ENCODE data around the gene ADAMTS2.

Gene ADAMTS2

DNA sequence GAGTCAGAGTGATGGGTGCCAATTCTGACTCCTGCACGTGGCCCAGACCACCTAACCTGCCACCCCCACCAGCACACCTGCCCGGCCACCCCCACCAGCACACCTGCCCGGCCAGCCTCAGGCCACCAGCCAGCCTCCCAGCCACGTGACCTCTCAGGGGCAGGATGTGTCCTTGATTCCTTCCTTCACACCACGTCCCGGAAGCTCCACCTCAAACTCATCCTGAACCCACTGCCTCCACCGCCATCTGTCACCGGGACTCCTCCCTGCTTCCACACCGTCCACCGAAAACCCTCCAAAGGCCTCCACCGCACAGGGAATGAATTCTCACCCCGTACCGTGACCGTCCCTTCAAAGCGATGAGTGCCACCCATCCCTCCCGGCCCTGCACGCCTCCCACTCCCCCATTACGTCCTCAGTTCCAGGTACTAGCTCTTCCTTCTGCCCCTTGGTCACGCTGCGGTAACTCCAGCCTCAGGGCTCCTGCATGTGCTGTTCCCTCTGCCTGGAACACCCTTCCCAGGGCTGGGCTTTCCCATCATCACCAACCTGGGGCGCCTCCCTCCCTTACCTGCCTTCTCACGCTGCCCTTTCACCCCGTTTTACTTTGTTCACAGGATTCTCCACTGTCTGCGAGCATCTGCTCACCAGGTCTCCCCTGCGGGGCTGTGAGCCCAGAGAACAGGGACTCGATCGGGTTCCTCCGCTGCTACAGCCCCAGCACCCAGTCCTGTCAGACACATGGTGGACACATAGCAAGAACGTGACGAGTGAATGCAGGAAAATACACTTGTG, 82.9 kb downstream of the ADAMTS2 start:
- no peak for DNase-seq (ENCODE audit: low spot score)
- in situ Hi-C loops (cut with MboI; ENCODE audit: low pct_unique_long_range_greater_than_20kb, low sequenced_read_pairs, unreplicated experiment) = no loop called here
- TF ChIP-seq, protein P1, sequence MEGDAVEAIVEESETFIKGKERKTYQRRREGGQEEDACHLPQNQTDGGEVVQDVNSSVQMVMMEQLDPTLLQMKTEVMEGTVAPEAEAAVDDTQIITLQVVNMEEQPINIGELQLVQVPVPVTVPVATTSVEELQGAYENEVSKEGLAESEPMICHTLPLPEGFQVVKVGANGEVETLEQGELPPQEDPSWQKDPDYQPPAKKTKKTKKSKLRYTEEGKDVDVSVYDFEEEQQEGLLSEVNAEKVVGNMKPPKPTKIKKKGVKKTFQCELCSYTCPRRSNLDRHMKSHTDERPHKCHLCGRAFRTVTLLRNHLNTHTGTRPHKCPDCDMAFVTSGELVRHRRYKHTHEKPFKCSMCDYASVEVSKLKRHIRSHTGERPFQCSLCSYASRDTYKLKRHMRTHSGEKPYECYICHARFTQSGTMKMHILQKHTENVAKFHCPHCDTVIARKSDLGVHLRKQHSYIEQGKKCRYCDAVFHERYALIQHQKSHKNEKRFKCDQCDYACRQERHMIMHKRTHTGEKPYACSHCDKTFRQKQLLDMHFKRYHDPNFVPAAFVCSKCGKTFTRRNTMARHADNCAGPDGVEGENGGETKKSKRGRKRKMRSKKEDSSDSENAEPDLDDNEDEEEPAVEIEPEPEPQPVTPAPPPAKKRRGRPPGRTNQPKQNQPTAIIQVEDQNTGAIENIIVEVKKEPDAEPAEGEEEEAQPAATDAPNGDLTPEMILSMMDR (IDR thresholded peaks at IDR 0.05; ENCODE audit: extremely low read depth, insufficient read depth, missing control alignments) = no peak

DNA sequence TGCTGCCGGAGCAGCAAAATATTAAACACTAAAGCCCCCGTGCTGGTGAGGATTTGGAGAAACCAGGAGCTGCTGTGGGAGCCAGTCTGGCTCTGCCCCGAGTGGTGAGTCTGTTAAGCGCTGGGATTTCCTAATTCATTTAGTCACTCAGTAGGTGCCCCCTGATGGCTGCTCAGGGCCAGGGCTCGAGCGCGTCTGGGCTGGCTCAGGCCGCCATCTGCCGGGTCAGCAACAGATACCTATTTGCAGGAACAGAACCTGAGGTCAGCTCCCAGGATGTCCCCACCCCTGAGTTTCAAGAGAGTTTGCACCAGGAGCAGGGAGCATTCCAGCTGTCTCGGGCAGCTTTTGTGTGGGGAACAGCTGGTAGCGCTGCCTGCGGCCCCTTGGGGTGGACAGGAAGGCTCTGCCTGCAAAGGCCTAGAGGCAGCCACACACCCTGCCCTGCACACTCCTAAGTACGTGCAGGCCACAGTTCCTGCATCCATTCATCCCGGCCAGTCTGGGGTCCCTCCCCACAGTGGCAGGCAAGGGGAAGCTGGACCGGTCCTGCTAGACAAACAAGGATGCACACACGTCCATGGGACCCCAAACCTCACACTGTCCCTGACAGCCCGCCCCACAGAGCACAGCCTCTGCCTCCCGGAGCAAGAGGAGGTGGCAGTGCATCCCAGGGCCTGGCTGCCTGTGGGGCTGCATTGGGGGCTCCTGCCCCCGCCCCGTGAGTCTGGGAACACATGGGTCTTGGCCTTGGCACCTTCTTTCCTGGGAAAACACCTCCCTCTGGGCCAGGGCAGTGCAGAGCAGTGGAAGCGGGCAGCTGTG, 83.7 kb downstream of the ADAMTS2 start:
- TF ChIP-seq, protein P1 (IDR thresholded peaks at IDR 0.05; ENCODE audit: extremely low read depth, insufficient read depth, missing control alignments) = no peak
- DNase-seq (ENCODE audit: low spot score) = no peak
- in situ Hi-C loops (cut with MboI; ENCODE audit: low pct_unique_long_range_greater_than_20kb, low sequenced_read_pairs, unreplicated experiment) = no loop called here

DNA sequence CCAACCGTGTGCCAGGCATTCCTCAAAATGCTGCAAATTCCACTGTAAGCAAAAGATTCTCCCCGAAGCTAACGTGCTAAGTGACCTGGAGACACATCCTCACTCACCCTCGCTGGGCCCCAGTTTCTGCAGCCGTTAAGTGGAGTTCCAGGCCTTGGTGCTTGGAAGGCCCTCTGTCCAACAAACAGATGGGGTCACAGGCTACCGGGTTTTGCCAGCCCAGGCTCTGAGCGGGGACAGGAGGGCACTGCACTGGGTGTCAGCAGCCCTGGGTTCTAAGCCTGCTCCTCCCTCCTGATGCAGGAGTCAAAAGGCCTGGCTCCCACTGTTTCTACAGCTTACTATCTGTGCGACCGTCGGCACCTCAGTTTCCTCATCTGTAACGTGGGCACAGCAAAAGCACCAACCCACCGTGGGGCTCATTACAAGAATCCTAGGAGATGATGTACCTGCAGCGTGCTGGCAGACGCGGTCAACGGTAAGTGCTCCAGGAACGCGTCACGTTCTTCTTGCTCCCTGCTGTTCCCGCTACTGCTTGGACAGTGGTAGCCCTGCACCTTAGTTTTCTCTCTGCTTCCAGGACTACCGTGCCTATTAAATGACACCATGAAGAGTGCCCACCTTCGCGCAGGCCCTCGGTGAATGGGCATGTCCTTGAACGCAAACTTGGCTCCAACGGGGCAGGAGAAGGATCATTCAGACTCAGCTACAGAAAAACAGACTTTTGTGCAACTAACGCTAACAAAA, 84.8 kb downstream of the ADAMTS2 start:
- TF ChIP-seq, protein P1 (IDR thresholded peaks at IDR 0.05; ENCODE audit: extremely low read depth, insufficient read depth, missing control alignments) = no peak
- DNase-seq (ENCODE audit: low spot score) = no peak
- in situ Hi-C loops (cut with MboI; ENCODE audit: low pct_unique_long_range_greater_than_20kb, low sequenced_read_pairs, unreplicated experiment) = no loop called here

DNA sequence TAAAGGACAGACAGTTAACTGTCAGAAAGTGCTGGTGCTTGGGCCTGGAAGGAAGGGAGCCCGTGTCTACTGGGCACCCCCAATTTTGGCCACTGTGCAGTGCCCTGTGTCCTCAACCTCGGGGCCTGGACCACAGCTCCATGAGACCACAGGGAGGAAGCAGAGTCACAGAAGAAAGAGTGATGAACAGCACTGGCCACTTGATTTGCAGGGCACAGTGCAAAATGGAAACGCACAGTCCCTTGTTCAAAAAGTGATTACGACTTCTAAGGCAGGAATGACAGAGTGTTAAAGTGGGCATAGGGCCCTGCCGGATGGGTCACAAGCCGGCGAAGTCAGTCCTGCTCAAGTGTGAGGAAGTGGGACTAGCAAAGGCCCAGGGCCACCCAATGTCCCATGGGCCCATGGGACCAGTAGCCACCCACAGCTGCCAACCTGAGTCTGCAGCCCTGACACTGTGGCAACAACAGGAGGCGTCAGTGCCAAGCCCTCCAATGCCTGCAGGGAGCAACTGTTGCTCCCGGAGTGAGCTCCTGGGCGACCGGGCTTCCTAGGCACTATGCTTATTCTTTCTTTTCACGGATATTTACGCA, 85.4 kb downstream of the ADAMTS2 start:
- no peak for DNase-seq (ENCODE audit: low spot score)
- TF ChIP-seq, protein P1 (IDR thresholded peaks at IDR 0.05; ENCODE audit: extremely low read depth, insufficient read depth, missing control alignments) = no peak
- in situ Hi-C loops (cut with MboI; ENCODE audit: low pct_unique_long_range_greater_than_20kb, low sequenced_read_pairs, unreplicated experiment) = no loop called here

DNA sequence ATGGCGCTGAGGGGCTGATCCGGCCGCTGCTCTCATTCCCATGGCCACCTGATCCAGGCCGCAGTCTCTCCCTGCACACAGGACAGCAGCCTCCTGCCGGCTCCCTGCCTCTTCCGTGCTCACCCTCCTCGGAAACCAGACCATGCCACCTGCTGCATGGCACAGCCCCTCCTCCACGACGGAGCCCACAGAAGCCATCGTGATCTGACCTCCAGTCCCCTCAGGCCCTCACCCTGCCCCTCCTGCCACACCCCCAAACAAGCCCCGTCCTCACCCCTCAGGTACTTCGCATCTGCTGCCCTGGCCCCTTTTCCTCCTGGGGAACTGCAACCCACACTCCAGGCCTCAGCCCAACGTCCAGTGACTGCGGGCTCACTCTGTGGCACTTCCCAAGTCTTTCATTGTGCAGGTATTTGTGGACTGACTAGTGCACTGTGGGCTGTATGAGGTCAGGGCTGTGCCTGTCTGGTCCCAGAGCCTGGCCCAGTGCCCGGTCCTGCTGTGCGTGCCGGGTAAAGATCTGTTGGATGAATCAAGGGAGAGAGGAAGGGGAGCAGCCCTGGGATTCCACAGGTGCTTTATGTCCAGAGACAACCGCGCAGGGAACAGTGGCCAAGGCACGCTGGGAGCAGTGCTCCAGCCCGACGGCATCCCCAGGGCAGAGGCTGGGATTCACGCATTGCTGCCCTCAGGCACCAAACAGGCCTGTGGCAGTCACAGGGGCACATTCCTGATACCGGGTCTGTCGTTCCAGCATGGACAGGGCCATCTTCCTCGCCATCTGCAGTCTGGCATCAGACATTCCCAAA, 86.1 kb downstream of the ADAMTS2 start:
- in situ Hi-C loops (cut with MboI; ENCODE audit: low pct_unique_long_range_greater_than_20kb, low sequenced_read_pairs, unreplicated experiment) = no loop called here
- DNase-seq (ENCODE audit: low spot score) = no peak
- TF ChIP-seq, protein P1 (IDR thresholded peaks at IDR 0.05; ENCODE audit: extremely low read depth, insufficient read depth, missing control alignments) = no peak

All from GM13977 (cell line).